CD4-positive, alpha-beta memory T cell (primary cell): ENCODE measurements around the gene MIGA1. TPM values are rescaled to one million over a fixed set of nuclear protein-coding genes. Genes with fewer than 3 reads are reported as not detected.

Experiments used
- CTCF ChIA-PET: fragments of 350-600 bp; sonication (Branson Sonifier 250); formaldehyde crosslinking; loops from one replicate; lab custom pipeline; 2021; ENCODE audit warnings: inconsistent platforms; ENCODE audit not compliant: partially characterized antibody; lab: Charles Lee
- POLR2A ChIA-PET: fragments of 350-600 bp; sonication (Branson Sonifier 250); formaldehyde crosslinking; loops from one replicate; lab custom pipeline; 2021; ENCODE audit not compliant: partially characterized antibody; lab: Charles Lee
- DNase-seq, 5 donors: peaks; one replicate each; pipeline versions ENCODE4 v3.0.0 to v3.0.0-alpha.2; 2020 to 2022; ENCODE audit warnings: mixed read lengths in 1 of 5
- H3K27ac ChIP-seq: one replicate; pipeline ENCODE4 v1.7.0; 2013; ENCODE audit warnings: low read depth, low read length
- H3K27me3 ChIP-seq: 2 replicates; pipeline ENCODE4 v1.7.0; 2013; ENCODE audit warnings: mild to moderate bottlenecking, low read length, moderate library complexity; ENCODE audit not compliant: insufficient read depth
- H3K36me3 ChIP-seq: 2 replicates; pipeline ENCODE4 v1.7.0; 2013; ENCODE audit warnings: mild to moderate bottlenecking, low read length, moderate library complexity; ENCODE audit not compliant: insufficient read depth
- H3K4me1 ChIP-seq: 2 replicates; pipeline ENCODE4 v1.7.0; 2013; ENCODE audit warnings: mild to moderate bottlenecking, low read length, moderate library complexity; ENCODE audit not compliant: insufficient read depth
- H3K4me3 ChIP-seq, 2 donors: one replicate each; pipeline ENCODE4 v1.7.0; 2013; ENCODE audit warnings: low read length in 2 of 2, mild to moderate bottlenecking in 1 of 2
- H3K9me3 ChIP-seq, 2 donors: one replicate each; pipeline ENCODE4 v1.7.0; 2013; ENCODE audit warnings: low read length in 2 of 2, control low read depth in 1 of 2; ENCODE audit not compliant: control insufficient read depth in 1 of 2
- H3K27ac Mint-ChIP-seq, 7 donors: one replicate each; pipeline ENCODE4 v1.8.0; 2020 to 2021; ENCODE audit warnings: mixed read lengths in 7 of 7, mild to moderate bottlenecking in 6 of 7, inconsistent platforms in 3 of 7, moderate library complexity in 3 of 7
- H3K27me3 Mint-ChIP-seq, 2 donors: one replicate each; pipeline ENCODE4 v1.8.0; 2020 to 2021; ENCODE audit warnings: mixed read lengths in 2 of 2
- H3K36me3 Mint-ChIP-seq, 2 donors: one replicate each; pipeline ENCODE4 v1.8.0; 2020 to 2021; ENCODE audit warnings: mixed read lengths in 2 of 2, inconsistent platforms in 1 of 2, mild to moderate bottlenecking in 1 of 2
- H3K4me1 Mint-ChIP-seq, 4 donors: one replicate each; pipeline ENCODE4 v1.8.0; 2020 to 2021; ENCODE audit warnings: mixed read lengths in 4 of 4, mild to moderate bottlenecking in 1 of 4
- H3K4me3 Mint-ChIP-seq, 8 donors: one replicate each; pipeline ENCODE4 v1.8.0; 2020 to 2021; ENCODE audit warnings: mixed read lengths in 8 of 8, mild to moderate bottlenecking in 7 of 8, moderate library complexity in 6 of 8, inconsistent platforms in 3 of 8
- H3K9me3 Mint-ChIP-seq, 8 donors: one replicate each; pipeline ENCODE4 v1.8.0; 2020 to 2021; ENCODE audit warnings: mixed read lengths in 8 of 8, mild to moderate bottlenecking in 5 of 8, inconsistent platforms in 3 of 8, moderate library complexity in 1 of 8
- intact Hi-C: fragments of 100-400 bp; cut with micrococcal nuclease; formaldehyde crosslinking; loops from one replicate; pipeline ENCODE4 v1.15.1; 2023
- polyA plus RNA-seq, 2 donors: library from polyadenylated mRNA; unstranded; fragments of 300-500 nt; fragmentation: Illumina TruSeq; gene quantifications; one replicate each; pipeline ENCODE4 v1.2.3, GENCODE V29; 2021
- total RNA-seq, 2 experiments: library from RNA; stranded (reverse); gene quantifications; one replicate each; pipeline ENCODE4 v1.2.3, GENCODE V29; 2021

The MIGA1 gene
- total and polyA plus RNA-seq, 4 experiments from 2014 or later: 6.0 to 21.7 (median 14.5) TPM

DNA sequence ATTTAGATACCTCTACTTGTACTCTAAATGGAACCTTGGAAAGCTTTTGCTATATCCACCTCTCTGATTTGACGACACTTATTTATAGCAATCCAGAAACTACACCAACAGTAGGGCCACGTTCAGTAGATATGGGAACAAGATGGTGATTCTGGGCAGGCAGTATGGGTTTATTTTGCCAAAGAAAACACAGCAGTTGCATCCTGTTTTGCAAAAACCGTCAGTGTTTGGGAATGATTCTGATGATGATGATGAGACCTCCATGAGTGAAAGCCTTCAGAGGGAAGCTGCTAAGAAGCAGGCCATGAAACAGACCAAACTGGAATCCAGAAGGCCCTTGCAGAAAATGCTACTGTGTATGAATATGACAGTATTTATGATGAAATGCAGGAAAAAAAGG, 67.5 kb downstream of the MIGA1 start:
- Mint-ChIP-seq H3K27ac (no peak overlapping the region), H3K27me3 (no peaks in the 10 kb centered on the region), H3K4me3 (no peak overlapping the region), H3K9me3 (no peaks in the 10 kb centered on the region), H3K4me1 (peaks cover 0 to 8% (median 5%) of the 10 kb centered on the region in 4 donors), H3K36me3 (peaks cover 31 to 37% of the 10 kb centered on the region in 2 donors)
- no peak overlapping the region for H3K4me3 ChIP-seq
- no peaks in the 10 kb centered on the region for H3K27me3 ChIP-seq
- H3K36me3 ChIP-seq: peaks cover 8% of the 10 kb centered on the region
- H3K27ac ChIP-seq: no peak overlapping the region
- H3K4me1 ChIP-seq: no peaks in the 10 kb centered on the region
- no peaks in the 10 kb centered on the region for H3K9me3 ChIP-seq
- DNase-seq: no peak
- POLR2A ChIA-PET: no interaction called here
- CTCF ChIA-PET: no interaction called here
- intact Hi-C loops: no loop called here

DNA sequence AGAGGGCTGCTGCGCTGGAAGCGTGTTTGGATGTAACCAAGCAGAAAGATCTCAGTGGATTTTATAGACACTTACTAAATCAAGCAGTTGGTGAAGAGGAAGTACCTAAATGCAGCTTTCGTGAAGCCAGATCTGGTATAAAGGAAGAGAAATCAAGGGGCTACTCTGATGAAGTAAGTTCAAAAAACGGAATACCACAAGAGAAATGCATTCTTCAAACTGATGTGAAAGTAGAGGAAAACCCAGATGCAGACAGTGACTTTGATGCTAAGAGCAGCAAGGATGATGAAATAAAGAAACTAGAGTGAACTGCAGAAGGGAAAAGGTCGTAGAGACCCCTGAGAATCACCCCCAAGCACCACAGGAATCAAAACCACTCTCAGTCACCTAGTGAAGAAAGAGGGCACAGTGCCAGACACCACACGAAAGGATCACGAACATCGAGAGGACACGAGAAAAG, 68.2 kb downstream of the MIGA1 start:
- Histone ChIP-seq H3K36me3 (peaks cover 8% of the 10 kb centered on the region), H3K9me3 (no peaks in the 10 kb centered on the region), H3K27me3 (no peaks in the 10 kb centered on the region), H3K27ac (no peak overlapping the region), H3K4me3 (no peak overlapping the region), H3K4me1 (no peaks in the 10 kb centered on the region)
- ChIA-PET CTCF (no interaction called here), POLR2A (no interaction called here)
- Mint-ChIP-seq H3K9me3 (no peaks in the 10 kb centered on the region), H3K4me3 (no peak overlapping the region), H3K27ac (no peak overlapping the region), H3K4me1 (peaks cover 0 to 7% (median 4%) of the 10 kb centered on the region in 4 donors), H3K27me3 (no peaks in the 10 kb centered on the region), H3K36me3 (peaks cover 28 to 33% of the 10 kb centered on the region in 2 donors)
- no peak for DNase-seq
- intact Hi-C loops: no loop called here

DNA sequence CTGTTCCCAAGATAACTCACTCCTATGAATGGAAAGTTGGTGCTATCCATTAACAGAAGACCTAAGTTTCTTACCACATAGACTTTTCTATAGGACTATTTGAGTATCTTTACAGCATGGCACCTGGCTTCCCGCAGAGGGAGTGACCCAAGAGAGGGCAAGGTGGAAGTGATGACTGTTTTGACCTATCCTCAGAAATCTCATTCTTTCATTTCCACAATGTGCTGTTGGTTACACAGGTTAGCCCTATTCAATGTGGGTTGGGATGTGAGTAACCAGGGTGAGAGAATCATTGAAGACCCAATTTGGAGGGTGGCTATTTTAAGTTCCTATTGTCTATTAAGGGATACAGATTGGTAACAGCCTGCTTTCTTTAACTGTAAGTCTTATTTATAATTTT, 70.6 kb downstream of the MIGA1 start:
- peak overlapping the region in 1 of 7 donors; percentile 47 for H3K27ac Mint-ChIP-seq

DNA sequence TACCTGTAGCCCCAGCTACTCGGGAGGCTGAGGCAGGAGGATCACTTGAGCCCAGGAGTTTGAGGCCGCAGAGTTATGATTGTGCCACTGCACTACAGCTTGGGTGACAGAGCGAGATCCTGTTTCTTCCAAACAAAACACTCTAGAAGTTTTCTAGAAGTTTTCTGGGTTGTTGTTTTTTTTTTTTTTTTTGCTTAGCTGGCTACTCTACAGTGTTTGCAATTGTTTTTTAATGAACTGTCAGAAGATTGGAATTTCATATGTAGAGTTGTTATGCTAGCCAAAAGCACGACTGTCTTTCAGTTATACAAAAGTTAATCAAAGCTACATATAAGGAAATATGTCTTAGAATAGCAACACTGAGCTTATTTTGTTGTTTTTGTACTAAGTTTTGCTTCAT, 78.1 kb downstream of the MIGA1 start:
- H3K4me3 ChIP-seq: no peak overlapping the region
- Mint-ChIP-seq H3K9me3 (peaks cover 0 to 37% (median 20%) of the 10 kb centered on the region in 8 donors), H3K4me3 (no peak overlapping the region), H3K4me1 (peaks cover 8 to 26% (median 17%) of the 10 kb centered on the region in 4 donors), H3K36me3 (peaks cover 69 to 79% of the 10 kb centered on the region in 2 donors), H3K27ac (no peak overlapping the region), H3K27me3 (no peaks in the 10 kb centered on the region)
- POLR2A ChIA-PET: no interaction called here
- intact Hi-C loops: no loop called here
- H3K36me3 ChIP-seq: peaks cover 14% of the 10 kb centered on the region
- no peak for DNase-seq
- no peak overlapping the region for H3K27ac ChIP-seq
- H3K9me3 ChIP-seq: no peaks in the 10 kb centered on the region
- CTCF ChIA-PET: interaction anchor here (0.7 to 1.6 kb wide), 3 partner anchors 147 to 257 kb away, joined by 3 to 5 read pairs (median 3); no protein-coding TSS in a partner anchor
- H3K27me3 ChIP-seq: no peaks in the 10 kb centered on the region
- no peaks in the 10 kb centered on the region for H3K4me1 ChIP-seq

More for the DNA sequence above, 70.6 kb downstream of the MIGA1 start:
- H3K9me3 Mint-ChIP-seq: peaks cover 0 to 17% (median 9%) of the 10 kb centered on the region in 8 donors
- no peaks in the 10 kb centered on the region for H3K27me3 ChIP-seq
- H3K4me3 ChIP-seq: no peak overlapping the region
- intact Hi-C loops: no loop called here
- H3K4me1 ChIP-seq: no peaks in the 10 kb centered on the region
- peaks cover 35 to 42% of the 10 kb centered on the region in 2 donors for H3K36me3 Mint-ChIP-seq
- H3K4me1 Mint-ChIP-seq: peaks cover 4 to 16% (median 9%) of the 10 kb centered on the region in 4 donors
- POLR2A ChIA-PET: no interaction called here
- no peaks in the 10 kb centered on the region for H3K27me3 Mint-ChIP-seq
- H3K36me3 ChIP-seq: no peaks in the 10 kb centered on the region
- DNase-seq: no peak
- no peak overlapping the region for H3K4me3 Mint-ChIP-seq
- CTCF ChIA-PET: no interaction called here
- no peak overlapping the region for H3K27ac ChIP-seq
- H3K9me3 ChIP-seq: no peaks in the 10 kb centered on the region

DNA sequence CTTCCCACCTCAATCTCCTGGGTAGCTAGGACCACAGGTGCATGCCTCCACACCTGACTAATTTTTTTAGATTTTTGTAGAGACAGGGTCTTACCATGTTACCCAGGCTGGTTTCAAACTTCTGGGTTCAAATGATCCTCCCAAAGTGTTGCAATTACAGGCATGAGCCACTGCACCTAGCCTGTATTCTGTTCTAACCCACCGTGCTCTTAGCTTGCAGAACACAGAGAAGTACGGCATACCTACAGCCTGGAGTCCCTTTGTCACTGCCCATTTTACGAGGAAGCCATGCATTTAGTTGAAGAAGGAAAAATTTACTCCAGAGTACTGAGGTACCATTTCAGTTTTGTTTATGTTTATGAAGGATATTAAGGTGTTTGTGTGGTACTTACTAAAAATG, 79.3 kb downstream of the MIGA1 start:
- H3K9me3 ChIP-seq: no peaks in the 10 kb centered on the region
- no peak overlapping the region for H3K4me3 ChIP-seq
- H3K4me1 ChIP-seq: no peaks in the 10 kb centered on the region
- CTCF ChIA-PET: interaction anchor here (1.6 kb wide), 1 partner anchor 256 kb away, joined by 3 read pairs; no protein-coding TSS in a partner anchor
- no peak overlapping the region for H3K4me3 Mint-ChIP-seq
- peak overlapping the region in 2 of 7 donors; percentile 46 to 55 for H3K27ac Mint-ChIP-seq
- no peak for DNase-seq
- H3K4me1 Mint-ChIP-seq: peaks cover 11 to 23% (median 16%) of the 10 kb centered on the region in 4 donors
- H3K27me3 Mint-ChIP-seq: no peaks in the 10 kb centered on the region
- intact Hi-C loops: no loop called here
- H3K36me3 ChIP-seq: peaks cover 14% of the 10 kb centered on the region
- peaks cover 0 to 33% (median 18%) of the 10 kb centered on the region in 8 donors for H3K9me3 Mint-ChIP-seq
- H3K36me3 Mint-ChIP-seq: peaks cover 69 to 77% of the 10 kb centered on the region in 2 donors
- POLR2A ChIA-PET: no interaction called here
- H3K27ac ChIP-seq: no peak overlapping the region
- no peaks in the 10 kb centered on the region for H3K27me3 ChIP-seq

DNA sequence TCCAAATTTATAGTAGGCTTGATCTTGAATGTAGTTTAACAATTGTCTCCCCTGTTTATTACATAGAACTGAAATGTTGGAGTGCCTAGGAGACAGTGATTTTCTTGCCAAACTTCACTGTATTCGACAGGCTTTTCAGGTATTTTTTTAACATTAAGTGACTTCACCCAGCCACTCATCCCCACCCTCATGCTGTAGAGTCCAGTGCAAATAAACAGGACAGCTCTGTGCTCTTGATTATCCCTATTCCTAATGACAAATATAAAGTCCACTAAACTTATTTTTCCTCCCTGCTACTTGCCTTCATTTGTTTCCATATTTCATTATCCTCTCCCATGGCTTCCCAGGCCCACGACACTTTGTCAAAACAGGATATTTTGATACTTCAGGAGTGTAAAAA, 79.8 kb downstream of the MIGA1 start:
- H3K9me3 ChIP-seq: no peaks in the 10 kb centered on the region
- H3K36me3 ChIP-seq: peaks cover 14% of the 10 kb centered on the region
- no peak overlapping the region for H3K27ac Mint-ChIP-seq
- no peak overlapping the region for H3K27ac ChIP-seq
- ChIA-PET POLR2A (no interaction called here), CTCF (interaction anchor here (1.6 kb wide), 1 partner anchor 255 kb away, joined by 3 read pairs; no protein-coding TSS in a partner anchor)
- H3K4me1 ChIP-seq: no peaks in the 10 kb centered on the region
- peaks cover 64 to 72% of the 10 kb centered on the region in 2 donors for H3K36me3 Mint-ChIP-seq
- intact Hi-C loops: no loop called here
- H3K27me3 ChIP-seq: no peaks in the 10 kb centered on the region
- H3K4me1 Mint-ChIP-seq: peaks cover 10 to 17% (median 14%) of the 10 kb centered on the region in 4 donors
- H3K4me3 ChIP-seq: no peak overlapping the region
- no peak for DNase-seq
- peaks cover 0 to 28% (median 16%) of the 10 kb centered on the region in 8 donors for H3K9me3 Mint-ChIP-seq
- no peaks in the 10 kb centered on the region for H3K27me3 Mint-ChIP-seq
- H3K4me3 Mint-ChIP-seq: no peak overlapping the region

DNA sequence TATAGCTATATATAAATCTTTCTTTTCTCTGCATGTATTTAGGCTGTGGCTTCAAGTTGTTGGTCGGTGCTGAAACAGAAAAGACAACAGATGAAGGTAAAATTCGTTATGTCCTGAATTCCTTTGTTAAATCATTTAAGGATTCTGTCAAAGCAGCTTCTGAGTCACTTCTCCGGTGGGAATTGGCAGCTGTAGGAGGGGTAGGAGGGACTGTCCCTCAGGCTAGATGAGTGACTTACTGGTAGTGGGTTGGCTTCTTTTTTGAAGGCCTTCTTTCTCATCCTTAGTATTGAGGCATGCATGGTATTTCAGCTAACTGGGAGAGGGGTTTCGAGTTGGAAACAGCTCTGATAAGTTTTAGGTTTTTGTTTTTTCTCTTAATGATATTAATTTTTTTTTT, 86.8 kb downstream of the MIGA1 start:
- intact Hi-C loops: no loop called here
- no peaks in the 10 kb centered on the region for H3K4me1 ChIP-seq
- no peak overlapping the region for H3K27ac Mint-ChIP-seq
- H3K27me3 Mint-ChIP-seq: no peaks in the 10 kb centered on the region
- H3K9me3 ChIP-seq: no peaks in the 10 kb centered on the region
- no peaks in the 10 kb centered on the region for H3K9me3 Mint-ChIP-seq
- CTCF ChIA-PET: interaction anchor here (0.8 to 1.8 kb wide), 2 partner anchors 9 to 248 kb away, joined by 3 to 4 read pairs; no protein-coding TSS in a partner anchor
- POLR2A ChIA-PET: no interaction called here
- H3K4me3 Mint-ChIP-seq: no peak overlapping the region
- no peak overlapping the region for H3K4me3 ChIP-seq
- no peak overlapping the region for H3K27ac ChIP-seq
- H3K36me3 Mint-ChIP-seq: peaks cover 39 to 42% of the 10 kb centered on the region in 2 donors
- peaks cover 0 to 3% (median 0%) of the 10 kb centered on the region in 4 donors for H3K4me1 Mint-ChIP-seq
- H3K27me3 ChIP-seq: no peaks in the 10 kb centered on the region
- DNase-seq: no peak
- H3K36me3 ChIP-seq: peaks cover 14% of the 10 kb centered on the region
